Activated CD4-positive, CD25-positive, alpha-beta regulatory T cell treated with anti-CD3 and anti-CD28 coated beads, Interleukin-2, amount 50 U/mL, for 16 hours (primary cell): Measurements from ENCODE around the gene SLC15A3.
"Not testable (repeated sequence)": the region's sequence is repeated elsewhere in the genome, so short reads cannot be mapped to it uniquely, and the experiment has no call there.

Experiments used
- DNase-seq: peaks from one replicate; pipeline ENCODE4 v3.0.0-alpha.2; 2020; ENCODE audit warnings: low read depth, low spot score

Gene SLC15A3

GRCh38 chr11:60977224-60977623 is 25.2 kb upstream of the SLC15A3 start:
- DNase-seq, result no peak

- DNase-seq, result no peak
These were observed 22.8 kb upstream of the SLC15A3 start for GRCh38 chr11:60974726-60975125.

- DNase-seq, result not testable (repeated sequence)
These were observed 22.3 kb upstream of the SLC15A3 start for GRCh38 chr11:60974316-60974715.

GRCh38 chr11:60973699-60974098 is 21.7 kb upstream of the SLC15A3 start:
- DNase-seq, result no peak

GRCh38 chr11:60972182-60973030 is 20.4 kb upstream of the SLC15A3 start:
- no peak for DNase-seq

- DNase-seq, result peak; percentile 40
These were observed 19.5 kb upstream of the SLC15A3 start, which contains the start of gene CD6 for GRCh38 chr11:60971520-60971919. CD6 (plus strand) TSS chr11:60971680; CDS start chr11:60971866, 186 bp downstream.

- DNase-seq, result no peak
These were observed 18.9 kb upstream of the SLC15A3 start for GRCh38 chr11:60970890-60971289.

- peak; percentile 63 for DNase-seq
These were observed 18.4 kb upstream of the SLC15A3 start for GRCh38 chr11:60970369-60970774.

- no peak for DNase-seq
These were observed 16.2 kb upstream of the SLC15A3 start for GRCh38 chr11:60968223-60968622.

- DNase-seq, result no peak
These were observed 14.9 kb upstream of the SLC15A3 start for GRCh38 chr11:60966890-60967289.

GRCh38 chr11:60964801-60965200 is 12.8 kb upstream of the SLC15A3 start:
- no peak for DNase-seq

GRCh38 chr11:60960405-60960804 is 8.4 kb upstream of the SLC15A3 start:
- DNase-seq, result no peak

GRCh38 chr11:60959431-60959830 is 7.5 kb upstream of the SLC15A3 start:
- no peak for DNase-seq

GRCh38 chr11:60957188-60957587 is 5.2 kb upstream of the SLC15A3 start:
- no peak for DNase-seq

GRCh38 chr11:60955571-60955970 is 3.6 kb upstream of the SLC15A3 start:
- no peak for DNase-seq

- no peak for DNase-seq
These were observed 2.4 kb upstream of the SLC15A3 start for GRCh38 chr11:60954421-60954820.

- no peak for DNase-seq
These were observed 1.8 kb upstream of the SLC15A3 start for GRCh38 chr11:60953781-60954180.

GRCh38 chr11:60952742-60953170 is 780 bp upstream of the SLC15A3 start:
- no peak for DNase-seq

GRCh38 chr11:60951606-60951903 is 421 bp downstream of the SLC15A3 start:
- DNase-seq, result no peak

GRCh38 chr11:60950933-60951605 is 907 bp downstream of the SLC15A3 start:
- no peak for DNase-seq

GRCh38 chr11:60950024-60950423 is 2.0 kb downstream of the SLC15A3 start:
- DNase-seq, result no peak

GRCh38 chr11:60948250-60948649 is 3.7 kb downstream of the SLC15A3 start:
- DNase-seq, result no peak

- DNase-seq, result no peak
These were observed 4.3 kb downstream of the SLC15A3 start for GRCh38 chr11:60947700-60948099.
